Measurements from ENCODE around the gene CSPG4.
"Not testable (repeated sequence)": the region's sequence is repeated elsewhere in the genome, so short reads cannot be mapped to it uniquely, and the experiment has no call there.

CSPG4 gene

DNA sequence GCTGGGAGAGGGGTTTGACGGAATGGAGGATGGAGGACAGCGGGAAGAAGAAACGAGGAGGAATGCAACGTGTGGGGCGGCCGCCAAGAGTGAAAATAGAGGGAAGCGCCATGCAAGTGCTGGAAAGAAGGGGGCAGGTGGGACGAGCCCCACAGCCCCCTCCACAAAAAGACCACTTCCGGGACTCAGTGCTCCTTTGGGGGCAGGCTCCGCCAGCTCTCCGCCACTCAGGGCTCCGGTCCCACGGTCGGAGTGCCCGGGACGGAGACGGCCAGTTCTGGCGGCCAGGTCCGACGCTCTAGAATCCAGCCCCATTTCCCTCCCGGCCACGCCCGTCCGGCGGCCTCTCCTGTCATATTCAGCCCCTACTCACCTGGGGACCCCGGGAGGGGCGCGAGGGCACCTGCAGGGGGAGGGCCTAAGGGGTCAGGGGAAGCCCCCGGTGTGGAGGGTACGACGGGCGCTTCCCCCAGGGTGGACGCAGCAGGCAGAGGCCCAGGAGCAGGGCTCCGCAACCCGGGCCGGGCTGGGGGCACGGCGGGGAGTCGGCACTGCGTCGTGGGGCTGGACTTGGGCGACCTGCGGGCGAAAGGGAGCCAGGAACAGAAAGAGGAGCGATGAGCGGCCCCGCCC, 25.5 kb upstream of the CSPG4 start:
- no peaks in the 10 kb centered on the region for H3K27me3 ChIP-seq (ENCODE audit: insufficient read depth, low read depth, severe bottlenecking)
- H3K36me3 ChIP-seq = no peaks in the 10 kb centered on the region
- peak overlapping the region; percentile 88 for H3K4me3 ChIP-seq (ENCODE audit: low read depth, low read length)
- DNase-seq = no peak
- TF ChIP-seq, protein P1, sequence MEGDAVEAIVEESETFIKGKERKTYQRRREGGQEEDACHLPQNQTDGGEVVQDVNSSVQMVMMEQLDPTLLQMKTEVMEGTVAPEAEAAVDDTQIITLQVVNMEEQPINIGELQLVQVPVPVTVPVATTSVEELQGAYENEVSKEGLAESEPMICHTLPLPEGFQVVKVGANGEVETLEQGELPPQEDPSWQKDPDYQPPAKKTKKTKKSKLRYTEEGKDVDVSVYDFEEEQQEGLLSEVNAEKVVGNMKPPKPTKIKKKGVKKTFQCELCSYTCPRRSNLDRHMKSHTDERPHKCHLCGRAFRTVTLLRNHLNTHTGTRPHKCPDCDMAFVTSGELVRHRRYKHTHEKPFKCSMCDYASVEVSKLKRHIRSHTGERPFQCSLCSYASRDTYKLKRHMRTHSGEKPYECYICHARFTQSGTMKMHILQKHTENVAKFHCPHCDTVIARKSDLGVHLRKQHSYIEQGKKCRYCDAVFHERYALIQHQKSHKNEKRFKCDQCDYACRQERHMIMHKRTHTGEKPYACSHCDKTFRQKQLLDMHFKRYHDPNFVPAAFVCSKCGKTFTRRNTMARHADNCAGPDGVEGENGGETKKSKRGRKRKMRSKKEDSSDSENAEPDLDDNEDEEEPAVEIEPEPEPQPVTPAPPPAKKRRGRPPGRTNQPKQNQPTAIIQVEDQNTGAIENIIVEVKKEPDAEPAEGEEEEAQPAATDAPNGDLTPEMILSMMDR (IDR thresholded peaks at IDR 0.05; ENCODE audit: low read depth, low read length) = no peak
- H3K9me3 ChIP-seq (ENCODE audit: severe bottlenecking) = peaks cover 3% of the 10 kb centered on the region
- H3K27ac ChIP-seq = peak overlapping the region; percentile 57

DNA sequence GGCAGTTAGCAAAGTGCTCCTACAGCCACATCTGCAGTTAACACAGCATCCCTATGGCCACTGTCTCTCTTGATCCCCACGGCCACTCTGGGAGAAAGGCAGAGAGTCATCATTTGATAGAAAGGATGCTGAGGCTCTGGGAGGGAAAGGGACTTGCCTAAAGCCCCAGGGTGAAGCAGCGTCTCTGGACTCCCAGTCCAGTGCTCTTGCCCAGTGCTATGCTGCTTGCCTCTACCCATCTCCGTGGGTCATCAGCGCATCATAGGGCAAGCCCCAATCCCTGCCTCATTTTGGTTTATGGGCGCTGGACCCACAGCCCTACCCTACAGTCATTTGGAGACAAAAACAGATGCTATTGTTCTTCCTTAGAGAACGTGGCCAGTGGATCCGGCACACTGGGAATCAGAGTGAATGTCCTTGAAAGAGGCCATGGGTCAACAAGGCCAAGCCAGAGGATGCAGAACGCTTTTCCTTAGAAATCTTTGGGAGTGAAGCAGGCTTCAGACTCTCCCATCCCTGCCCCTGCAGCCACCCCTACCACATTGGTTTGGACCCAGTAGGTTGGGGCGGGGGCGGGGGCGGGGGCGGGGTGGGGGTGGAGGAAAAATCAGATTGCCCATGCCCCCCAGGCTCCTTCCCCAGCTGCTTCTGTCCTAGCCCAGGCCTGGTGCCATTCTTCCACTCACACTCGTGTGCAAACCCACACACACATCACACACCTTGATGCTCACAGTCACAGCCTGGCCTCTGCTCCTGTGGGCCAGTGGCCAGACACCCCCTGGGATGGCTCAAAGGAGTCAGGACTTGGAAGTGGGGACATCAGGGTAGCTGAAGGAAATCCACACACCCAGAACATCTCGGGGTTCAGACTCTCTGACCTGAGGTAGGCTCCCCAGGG, 24.7 kb upstream of the CSPG4 start:
- DNase-seq; H3K27me3 ChIP-seq (ENCODE audit: insufficient read depth, low read depth, severe bottlenecking); H3K27ac ChIP-seq; H3K36me3 ChIP-seq; H3K9me3 ChIP-seq (ENCODE audit: severe bottlenecking): not testable (repeated sequence)
- peak overlapping the region; percentile 88 for H3K4me3 ChIP-seq (ENCODE audit: low read depth, low read length)

GRCh38 chr15:75736256-75736655, 23.6 kb upstream of the CSPG4 start:
- no peak for DNase-seq
- Histone ChIP-seq H3K27ac (no peak overlapping the region), H3K9me3 (ENCODE audit: severe bottlenecking) (no peaks in the 10 kb centered on the region), H3K36me3 (no peaks in the 10 kb centered on the region), H3K27me3 (ENCODE audit: insufficient read depth, low read depth, severe bottlenecking) (no peaks in the 10 kb centered on the region), H3K4me3 (ENCODE audit: low read depth, low read length) (no peak overlapping the region)
- TF ChIP-seq, protein P1 (IDR thresholded peaks at IDR 0.05; ENCODE audit: low read depth, low read length) = no peak

- H3K27ac ChIP-seq; H3K9me3 ChIP-seq (ENCODE audit: severe bottlenecking); H3K36me3 ChIP-seq; H3K27me3 ChIP-seq (ENCODE audit: insufficient read depth, low read depth, severe bottlenecking); DNase-seq; H3K4me3 ChIP-seq (ENCODE audit: low read depth, low read length): not testable (repeated sequence)
These were observed 22.5 kb upstream of the CSPG4 start for GRCh38 chr15:75734861-75735760.

- TF ChIP-seq, protein P1 (IDR thresholded peaks at IDR 0.05; ENCODE audit: low read depth, low read length) = no peak
- DNase-seq = no peak
- H3K27ac ChIP-seq = no peak overlapping the region
These were observed 21.4 kb upstream of the CSPG4 start for GRCh38 chr15:75733761-75734651.

GRCh38 chr15:75732809-75733451, 20.3 kb upstream of the CSPG4 start:
- Histone ChIP-seq H3K4me3 (ENCODE audit: low read depth, low read length) (no peak overlapping the region), H3K27me3 (ENCODE audit: insufficient read depth, low read depth, severe bottlenecking) (no peaks in the 10 kb centered on the region), H3K9me3 (ENCODE audit: severe bottlenecking) (no peaks in the 10 kb centered on the region), H3K27ac (no peak overlapping the region), H3K36me3 (no peaks in the 10 kb centered on the region)
- peak; percentile 86 for DNase-seq
- TF ChIP-seq, protein P1 (IDR thresholded peaks at IDR 0.05; ENCODE audit: low read depth, low read length) = peak; percentile 88

More at GRCh38 chr15:75733761-75734651, 21.4 kb upstream of the CSPG4 start:
- Histone ChIP-seq H3K9me3 (ENCODE audit: severe bottlenecking) (no peaks in the 10 kb centered on the region), H3K4me3 (ENCODE audit: low read depth, low read length) (no peak overlapping the region), H3K36me3 (no peaks in the 10 kb centered on the region), H3K27me3 (ENCODE audit: insufficient read depth, low read depth, severe bottlenecking) (no peaks in the 10 kb centered on the region)
